Suprapubic skin (tissue), 4 donors: Measurements from ENCODE around the gene CCDC112.

ENCODE experiments used
- POLR2A ChIP-seq, 2 donors: fragments of 450-650 bp; IDR thresholded peaks; one replicate each; pipeline ENCODE4 v1.6.1; 2017; ENCODE audit warnings: antibody characterized with exemption in 2 of 2, mild to moderate bottlenecking in 2 of 2, moderate library complexity in 2 of 2
- POLR2AphosphoS5 ChIP-seq, 3 donors: sonication (generic); formaldehyde crosslinking; IDR thresholded peaks; one replicate each; pipeline ENCODE4 v1.6.1; 2017; ENCODE audit warnings: antibody characterized with exemption in 3 of 3
- TF ChIP-seq, protein P1 (sequence below), 2 donors: fragments of 200-600 bp in 1 of 2; fragments of 450-650 bp in 1 of 2; sonication (generic) in 1 of 2; IDR thresholded peaks; one replicate each; pipeline ENCODE4 v1.5.1; 2016 to 2019; ENCODE audit warnings: antibody characterized with exemption in 2 of 2, mild to moderate bottlenecking in 1 of 2, moderate library complexity in 1 of 2

DNA sequence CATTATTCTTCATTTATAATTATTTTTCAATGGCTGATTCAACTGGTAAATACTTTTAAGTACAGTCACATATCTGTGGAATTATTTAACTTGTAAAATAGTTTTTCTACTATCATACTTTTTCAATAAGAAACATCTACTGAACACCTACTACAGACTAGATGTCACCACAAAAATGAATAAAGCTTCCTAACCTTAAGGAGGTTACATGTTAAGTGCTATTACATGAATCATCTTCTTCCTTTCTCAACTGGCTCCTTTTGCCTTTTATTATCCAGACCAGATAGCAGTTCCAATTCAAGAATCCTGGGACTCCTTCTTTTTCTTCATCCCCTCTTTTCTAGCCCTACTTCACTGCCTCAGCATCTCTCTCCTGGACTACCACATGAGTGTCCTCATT, 38.5 kb downstream of the CCDC112 start:
- TF ChIP-seq, protein P1, sequence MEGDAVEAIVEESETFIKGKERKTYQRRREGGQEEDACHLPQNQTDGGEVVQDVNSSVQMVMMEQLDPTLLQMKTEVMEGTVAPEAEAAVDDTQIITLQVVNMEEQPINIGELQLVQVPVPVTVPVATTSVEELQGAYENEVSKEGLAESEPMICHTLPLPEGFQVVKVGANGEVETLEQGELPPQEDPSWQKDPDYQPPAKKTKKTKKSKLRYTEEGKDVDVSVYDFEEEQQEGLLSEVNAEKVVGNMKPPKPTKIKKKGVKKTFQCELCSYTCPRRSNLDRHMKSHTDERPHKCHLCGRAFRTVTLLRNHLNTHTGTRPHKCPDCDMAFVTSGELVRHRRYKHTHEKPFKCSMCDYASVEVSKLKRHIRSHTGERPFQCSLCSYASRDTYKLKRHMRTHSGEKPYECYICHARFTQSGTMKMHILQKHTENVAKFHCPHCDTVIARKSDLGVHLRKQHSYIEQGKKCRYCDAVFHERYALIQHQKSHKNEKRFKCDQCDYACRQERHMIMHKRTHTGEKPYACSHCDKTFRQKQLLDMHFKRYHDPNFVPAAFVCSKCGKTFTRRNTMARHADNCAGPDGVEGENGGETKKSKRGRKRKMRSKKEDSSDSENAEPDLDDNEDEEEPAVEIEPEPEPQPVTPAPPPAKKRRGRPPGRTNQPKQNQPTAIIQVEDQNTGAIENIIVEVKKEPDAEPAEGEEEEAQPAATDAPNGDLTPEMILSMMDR (IDR thresholded peaks at IDR 0.05): no peak
- no peak for TF ChIP-seq POLR2A (IDR thresholded peaks at IDR 0.05)
- no peak for TF ChIP-seq POLR2AphosphoS5 (IDR thresholded peaks at IDR 0.05)
